HepG2 (cell line): ENCODE data around the gene PRSS1. TPM values are rescaled to one million over a fixed set of nuclear protein-coding genes. Genes with fewer than 3 reads are reported as not detected.

Source experiments
- ATAC-seq: fragments of 200-7000 bp; cut with Tn5 transposase; 3 replicates; pipeline ENCODE4 v1.9.1; 2020; ENCODE audit warnings: mild to moderate bottlenecking, moderate library complexity
- BruUV-seq: library from RNA; stranded (reverse); fragments of 400-500 nt; replicated peaks from 2 replicates; lab custom pipeline; 2021; lab: Mats Ljungman, UMichigan
- CTCF ChIA-PET: fragments of 300-600 bp; formaldehyde crosslinking; extraction: SDS; loops from one replicate; lab custom pipeline; 2021; ENCODE audit warnings: low total read pairs, inconsistent platforms, low intra/inter-chr PET ratio; lab: Yijun Ruan, JAX
- POLR2A ChIA-PET: fragments of 350-600 bp; sonication (Branson Sonifier 250); formaldehyde crosslinking; loops from one replicate; lab custom pipeline; 2020; ENCODE audit warnings: antibody characterized with exemption, inconsistent platforms; lab: Yijun Ruan, JAX
- DNase-seq: peaks from one replicate; pipeline ENCODE4 v3.0.0-alpha.2; 2015; ENCODE audit warnings: low spot score
- FAIRE-seq: peaks from 3 replicates; lab custom pipeline; 2011; peaks lifted over from hg19 to GRCh38; lab: Jason Lieb, UNC
- H2AFZ ChIP-seq: one replicate; pipeline ENCODE4 v1.6.1; 2011; ENCODE audit warnings: low read length, inconsistent platforms
- H3K27ac ChIP-seq: fragments of 300-600 bp; 3 replicates; pipeline ENCODE4 v1.8.0; 2011; ENCODE audit warnings: mixed run types, mild to moderate bottlenecking, mixed read lengths, low read length, inconsistent platforms; ENCODE audit not compliant: insufficient read depth; ENCODE audit errors: extremely low read length
- H3K27me3 ChIP-seq, 2 experiments: fragments of 200-600 bp in 1 of 2; 2 replicates in 1 of 2; 3 replicates in 1 of 2; pipeline versions ENCODE4 v1.6.0 to v1.8.0; 2011; ENCODE audit warnings: low read length in 2 of 2, mild to moderate bottlenecking in 2 of 2, moderate library complexity in 2 of 2, inconsistent platforms in 1 of 2; ENCODE audit not compliant: insufficient read depth in 2 of 2, control insufficient read depth in 1 of 2
- H3K36me3 ChIP-seq, 2 experiments: fragments of 200-600 bp in 1 of 2; replicated peaks in 1 of 2; 2 replicates in 1 of 2; 3 replicates in 1 of 2; pipeline versions ENCODE4 v1.5.1 to v1.8.0; 2011; ENCODE audit warnings: low read length in 2 of 2, inconsistent platforms in 1 of 2; ENCODE audit not compliant: insufficient read depth in 2 of 2, control insufficient read depth in 1 of 2
- H3K4me1 ChIP-seq: 2 replicates; pipeline ENCODE4 v1.5.1; 2012; ENCODE audit warnings: low read length, inconsistent platforms; ENCODE audit not compliant: insufficient read depth
- H3K4me2 ChIP-seq: 2 replicates; pipeline ENCODE4 v1.6.0; 2011; ENCODE audit warnings: low read depth, low read length, inconsistent platforms
- H3K4me3 ChIP-seq, 3 experiments: fragments of 200-600 bp in 1 of 3; sonication (generic), shearing (Covaris generic) in 1 of 3; replicated peaks in 1 of 3; 2 replicates each; pipeline ENCODE4 v1.5.1; 2011 to 2016; ENCODE audit warnings: low read length in 3 of 3, inconsistent platforms in 2 of 3, low read depth in 2 of 3, mild to moderate bottlenecking in 2 of 3, control low read depth in 1 of 3, mixed read lengths in 1 of 3; ENCODE audit not compliant: insufficient read depth in 1 of 3
- H3K79me2 ChIP-seq: one replicate; pipeline ENCODE4 v1.6.1; 2011; ENCODE audit warnings: low read length, inconsistent platforms; ENCODE audit not compliant: insufficient read depth
- H3K9ac ChIP-seq: 2 replicates; pipeline ENCODE4 v1.6.0; 2011; ENCODE audit warnings: mild to moderate bottlenecking, low read depth, low read length, inconsistent platforms; ENCODE audit not compliant: insufficient read depth
- H3K9me3 ChIP-seq: 2 replicates; pipeline ENCODE4 v1.5.1; 2012; ENCODE audit warnings: mild to moderate bottlenecking, low read length
- H4K20me1 ChIP-seq: 2 replicates; pipeline ENCODE4 v1.6.0; 2011; ENCODE audit warnings: inconsistent platforms, mild to moderate bottlenecking, low read length, moderate library complexity; ENCODE audit not compliant: insufficient read depth
- AKAP8 ChIP-seq: sonication (generic); formaldehyde crosslinking; IDR thresholded peaks from 2 replicates; pipeline ENCODE4 v1.5.1; 2020; ENCODE audit warnings: mild to moderate bottlenecking, missing genetic modification reagents
- EHMT2 ChIP-seq: fragments of 200-600 bp; sonication (generic); IDR thresholded peaks from 2 replicates; pipeline ENCODE4 v1.7.0; 2017; ENCODE audit warnings: antibody characterized with exemption, low read depth, low read length, borderline replicate concordance
- MEF2D ChIP-seq: sonication (generic); formaldehyde crosslinking; IDR thresholded peaks from 2 replicates; pipeline ENCODE4 v1.5.1; 2020; ENCODE audit warnings: mild to moderate bottlenecking, missing genetic modification reagents
- NAIF1 ChIP-seq: sonication (generic); formaldehyde crosslinking; IDR thresholded peaks from 2 replicates; pipeline ENCODE4 v1.5.0; 2020; ENCODE audit warnings: mild to moderate bottlenecking, missing genetic modification reagents, borderline replicate concordance
- PRMT3 ChIP-seq: sonication (generic); formaldehyde crosslinking; IDR thresholded peaks from 2 replicates; pipeline ENCODE4 v1.8.1; 2022; ENCODE audit warnings: low read depth, mild to moderate bottlenecking, moderate library complexity, missing genetic modification reagents, borderline replicate concordance
- REPIN1 ChIP-seq: sonication (generic); formaldehyde crosslinking; IDR thresholded peaks from 2 replicates; pipeline ENCODE4 v1.8.0; 2022; ENCODE audit warnings: missing genetic modification reagents, low read depth, mild to moderate bottlenecking, borderline replicate concordance
- UBTF ChIP-seq: sonication (generic); formaldehyde crosslinking; IDR thresholded peaks from 2 replicates; pipeline ENCODE4 v1.4.0; 2020; ENCODE audit warnings: mild to moderate bottlenecking, missing genetic modification reagents
- ZNF264 ChIP-seq: sonication (generic); formaldehyde crosslinking; IDR thresholded peaks from 2 replicates; pipeline ENCODE4 v1.4.0; 2020; ENCODE audit warnings: missing genetic modification reagents
- ZNF335 ChIP-seq: sonication (generic); formaldehyde crosslinking; IDR thresholded peaks from 2 replicates; pipeline ENCODE4 v1.4.0; 2020; ENCODE audit warnings: missing genetic modification reagents
- ZNF512 ChIP-seq: sonication (generic); formaldehyde crosslinking; IDR thresholded peaks from 2 replicates; pipeline ENCODE4 v1.4.0; 2020; ENCODE audit warnings: mild to moderate bottlenecking, missing genetic modification reagents
- ZSCAN22 ChIP-seq: sonication (generic); formaldehyde crosslinking; IDR thresholded peaks from 2 replicates; pipeline ENCODE4 v1.4.0; 2020; ENCODE audit warnings: mild to moderate bottlenecking, missing genetic modification reagents
- WGBS: methylation state at CpG from one replicate; pipeline ENCODE4 v1.1.6; 2017; ENCODE audit warnings: low lambda C conversion rate; 5-methylcytosine and 5-hydroxymethylcytosine counted together
- in situ Hi-C: cut with HindIII; loops from 2 replicates; pipeline ENCODE4 v1.10.0; 2017; ENCODE audit warnings: low pct_unique_long_range_greater_than_20kb; ENCODE audit not compliant: extremely low pct_ligation_motif_present
- intact Hi-C: fragments of 100-400 bp; cut with micrococcal nuclease; formaldehyde crosslinking; loops from one replicate; pipeline ENCODE4 v1.10.0; 2022; ENCODE audit not compliant: unreplicated experiment
- polyA plus RNA-seq, 8 experiments: library from polyadenylated mRNA; depleted of rRNA in 3 of 8; stranded (reverse) in 7 of 8; unstranded in 1 of 8; fragments of >200 nt; fragmentation: Illumina TruSeq in 4 of 8; extraction: Trizol in 4 of 8; gene quantifications; 2 replicates each; pipeline versions ENCODE4 v1.2.1 to v1.2.3, GENCODE V29; 2011 to 2016; ENCODE audit warnings: low read depth in 4 of 8, missing spikeins in 1 of 8, mixed read lengths in 1 of 8; ENCODE audit not compliant: insufficient read depth in 1 of 8
- total RNA-seq, 5 experiments: library from RNA; depleted of rRNA; stranded (reverse); fragments of >200 nt; fragmentation: Illumina TruSeq; extraction: Trizol; gene quantifications; 2 replicates each; pipeline ENCODE4 v1.2.3, GENCODE V29; 2016; ENCODE audit warnings: low read depth in 1 of 5

PRSS1 gene
- total and polyA plus RNA-seq, 2 of the 13 experiments (the other 11 are each of a cell fraction or from before 2014, with no cell fraction given): not detected

GRCh38 chr7:142790056-142790455 is 40.8 kb downstream of the PRSS1 start:
- H3K9ac ChIP-seq: no peak overlapping the region
- POLR2A ChIA-PET: no interaction called here
- 5% methylated on average over 3 of the region's 3 CpGs for WGBS
- H3K79me2 ChIP-seq: no peaks in the 10 kb centered on the region
- in situ Hi-C loops (no loop called here), intact Hi-C loops (no loop called here)
- TF ChIP-seq MEF2D: no peak
- no peak for TF ChIP-seq EHMT2
- TF ChIP-seq ZNF264: no peak
- TF ChIP-seq ZNF335 (CRISPR knock-in tag): no peak
- no peak for TF ChIP-seq NAIF1 (CRISPR knock-in tag)
- TF ChIP-seq ZSCAN22 (CRISPR knock-in tag): no peak
- TF ChIP-seq ZNF512: no peak
- no peak overlapping the region for H3K4me2 ChIP-seq
- CTCF ChIA-PET: no interaction called here
- no TSS peak for BruUV-seq
- H3K27ac ChIP-seq: no peak overlapping the region
- H3K4me1 ChIP-seq: no peaks in the 10 kb centered on the region
- peaks cover 0 to 28% of the 10 kb centered on the region in 2 experiments for H3K27me3 ChIP-seq
- FAIRE-seq (no peak), DNase-seq (no peak), ATAC-seq (no peak)
- H4K20me1 ChIP-seq: no peaks in the 10 kb centered on the region
- H2AFZ ChIP-seq: no peak overlapping the region
- H3K4me3 ChIP-seq: no peak overlapping the region
- no peaks in the 10 kb centered on the region for H3K36me3 ChIP-seq
- no peaks in the 10 kb centered on the region for H3K9me3 ChIP-seq

- Histone ChIP-seq H3K27me3 (peaks cover 0 to 33% of the 10 kb centered on the region in 2 experiments), H2AFZ (no peak overlapping the region), H3K4me3 (no peak overlapping the region), H3K27ac (no peak overlapping the region), H3K79me2 (no peaks in the 10 kb centered on the region), H3K9ac (no peak overlapping the region), H3K4me1 (no peaks in the 10 kb centered on the region), H4K20me1 (no peaks in the 10 kb centered on the region), H3K9me3 (no peaks in the 10 kb centered on the region), H3K4me2 (no peak overlapping the region), H3K36me3 (no peaks in the 10 kb centered on the region)
- ATAC-seq (no peak), FAIRE-seq (no peak), DNase-seq (no peak)
- BruUV-seq: no TSS peak
- intact Hi-C loops: no loop called here
- POLR2A ChIA-PET: no interaction called here
- 6% methylated on average over 1 of the region's 1 CpG for WGBS
- in situ Hi-C loops: no loop called here
- CTCF ChIA-PET: no interaction called here
- TF ChIP-seq UBTF (CRISPR knock-in tag) (no peak), AKAP8 (no peak), REPIN1 (CRISPR knock-in tag) (no peak), PRMT3 (CRISPR knock-in tag) (no peak)
Measured at GRCh38 chr7:142790555-142790954, 41.3 kb downstream of the PRSS1 start.
